ENCODE results near the gene ERGIC3.

The ERGIC3 gene

GRCh38 chr20:35561268-35561667, 19.4 kb downstream of the ERGIC3 start:
- DNase-seq (ENCODE audit: low read depth): no peak

DNA sequence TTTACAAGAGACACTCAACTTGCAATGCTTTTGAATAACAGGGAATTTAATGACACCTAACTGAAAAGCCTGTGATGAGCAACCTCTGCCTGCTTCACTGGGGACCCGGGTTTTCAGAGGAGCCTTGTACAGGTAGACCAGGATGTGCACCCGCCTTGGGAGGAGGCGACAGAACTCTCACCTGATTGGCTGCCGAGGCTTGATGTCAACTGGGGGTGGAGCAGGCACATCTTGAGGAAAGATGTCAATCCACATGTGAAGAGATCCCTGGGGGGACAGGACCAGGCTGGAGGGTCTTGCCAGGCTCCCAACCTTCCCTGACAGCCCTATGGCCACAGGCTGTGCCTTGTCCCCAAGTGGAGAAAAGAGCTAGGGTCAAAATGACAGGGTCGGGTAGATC, 19.8 kb downstream of the ERGIC3 start:
- no peak for DNase-seq (ENCODE audit: low read depth)

GRCh38 chr20:35562541-35563110, 20.7 kb downstream of the ERGIC3 start:
- no peak for DNase-seq (ENCODE audit: low read depth)

DNA sequence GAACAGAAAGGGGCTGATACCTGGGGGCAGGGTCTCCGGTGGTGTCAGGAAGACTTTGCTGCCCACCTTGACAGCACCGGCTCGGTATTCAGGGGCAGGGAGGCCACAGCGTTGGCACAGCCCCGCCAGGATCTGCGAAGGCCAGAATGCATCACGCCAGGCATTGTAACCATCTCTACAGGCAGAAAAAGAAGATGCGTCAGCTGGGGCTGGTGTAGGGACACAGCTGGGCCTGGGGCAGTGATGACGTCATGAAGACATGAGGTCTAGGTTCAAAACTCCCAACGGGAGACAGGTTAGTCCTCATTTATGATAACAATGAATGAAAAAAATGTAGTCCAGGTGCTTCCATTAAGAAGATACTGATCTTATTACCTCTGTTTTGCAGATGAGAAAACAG, 22.0 kb downstream of the ERGIC3 start:
- DNase-seq (ENCODE audit: low read depth): no peak

DNA sequence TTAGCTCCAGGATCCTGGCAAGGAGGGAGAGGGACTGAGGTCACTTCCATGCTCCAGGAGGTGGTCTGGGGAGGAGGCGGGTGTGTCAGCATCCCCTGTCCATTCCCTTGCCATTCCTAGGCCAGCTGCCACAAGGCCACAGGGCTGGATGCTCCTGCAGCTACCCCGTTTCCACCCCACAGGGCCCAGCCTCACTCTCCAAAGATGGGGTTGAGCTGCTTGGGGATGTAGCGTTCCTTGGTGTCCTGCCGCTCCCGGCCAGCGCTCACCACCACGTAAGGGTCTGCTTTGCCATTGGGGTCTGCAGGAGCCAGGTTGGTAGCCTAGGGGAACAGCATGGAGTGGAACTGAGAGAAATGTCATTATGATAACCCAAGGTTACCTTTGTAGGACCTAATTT, 23.0 kb downstream of the ERGIC3 start:
- DNase-seq (ENCODE audit: low read depth): no peak

- DNase-seq (ENCODE audit: low read depth): no peak
Observed at GRCh38 chr20:35568645-35569044, 26.8 kb downstream of the ERGIC3 start.

- no peak for DNase-seq (ENCODE audit: low read depth)
Observed at GRCh38 chr20:35571555-35571954, 29.7 kb downstream of the ERGIC3 start.

DNA sequence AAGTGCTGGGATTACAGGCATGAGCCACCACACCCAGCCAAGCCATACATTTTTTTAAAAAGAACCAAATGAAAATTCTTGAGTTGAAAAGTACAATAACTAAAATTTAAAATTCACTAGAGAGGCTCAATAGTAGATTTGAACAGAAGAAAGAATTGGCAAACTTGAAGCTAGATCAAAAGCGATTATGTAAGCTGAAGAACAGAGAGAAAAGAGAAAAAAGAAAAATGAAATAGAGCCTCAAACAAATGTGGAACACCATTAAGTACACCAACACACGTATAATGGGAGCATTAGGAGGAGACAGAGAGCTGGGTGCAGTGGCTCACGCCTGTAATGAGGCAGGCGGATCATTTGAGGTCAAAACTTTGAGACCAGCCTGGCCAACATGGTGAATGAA, 31.0 kb downstream of the ERGIC3 start:
- no peak for DNase-seq (ENCODE audit: low read depth)

- no peak for DNase-seq (ENCODE audit: low read depth)
Observed at GRCh38 chr20:35575958-35576357, 34.1 kb downstream of the ERGIC3 start.

- DNase-seq (ENCODE audit: low read depth): no peak
Observed at GRCh38 chr20:35576816-35577215, 34.9 kb downstream of the ERGIC3 start.

GRCh38 chr20:35578469-35578868, 36.6 kb downstream of the ERGIC3 start:
- no peak for DNase-seq (ENCODE audit: low read depth)

GRCh38 chr20:35579196-35579595, 37.3 kb downstream of the ERGIC3 start:
- DNase-seq (ENCODE audit: low read depth): no peak

- no peak for DNase-seq (ENCODE audit: low read depth)
Observed at GRCh38 chr20:35582131-35582530, 40.3 kb downstream of the ERGIC3 start.

DNA sequence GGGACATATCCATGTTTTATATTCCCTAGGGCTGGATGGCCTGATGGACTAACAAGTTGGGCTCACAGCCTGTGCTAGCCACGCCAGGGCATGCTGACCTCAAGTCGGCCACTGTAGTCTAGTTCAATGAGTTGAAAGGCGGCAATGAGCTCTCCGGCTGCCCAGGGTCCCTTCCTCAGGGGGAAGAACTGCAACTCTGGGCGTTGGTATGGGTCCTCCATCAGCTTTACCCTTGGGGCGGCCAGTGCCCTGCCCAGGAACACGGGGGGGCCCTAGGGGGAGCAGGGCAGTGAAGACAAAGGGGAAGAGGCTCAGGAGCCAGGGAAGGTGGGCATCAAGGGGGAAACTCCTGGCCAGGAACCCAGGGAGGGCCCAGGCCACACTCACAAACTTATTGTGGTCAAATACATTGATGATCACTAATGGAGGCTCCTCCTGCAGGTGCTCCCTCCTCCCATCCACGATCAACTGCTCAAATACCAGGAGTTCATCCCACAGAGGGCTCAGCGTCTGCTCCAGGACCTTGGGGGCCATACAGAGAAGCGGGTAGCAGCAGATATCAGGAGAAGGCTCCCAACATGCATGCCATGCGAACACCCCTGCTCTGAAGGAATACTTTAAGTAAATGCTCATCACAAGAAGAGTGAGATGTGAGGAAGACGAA, 41.0 kb downstream of the ERGIC3 start:
- DNase-seq (ENCODE audit: low read depth): no peak

GRCh38 chr20:35583636-35584560, 42.0 kb downstream of the ERGIC3 start:
- no peak for DNase-seq (ENCODE audit: low read depth)

DNA sequence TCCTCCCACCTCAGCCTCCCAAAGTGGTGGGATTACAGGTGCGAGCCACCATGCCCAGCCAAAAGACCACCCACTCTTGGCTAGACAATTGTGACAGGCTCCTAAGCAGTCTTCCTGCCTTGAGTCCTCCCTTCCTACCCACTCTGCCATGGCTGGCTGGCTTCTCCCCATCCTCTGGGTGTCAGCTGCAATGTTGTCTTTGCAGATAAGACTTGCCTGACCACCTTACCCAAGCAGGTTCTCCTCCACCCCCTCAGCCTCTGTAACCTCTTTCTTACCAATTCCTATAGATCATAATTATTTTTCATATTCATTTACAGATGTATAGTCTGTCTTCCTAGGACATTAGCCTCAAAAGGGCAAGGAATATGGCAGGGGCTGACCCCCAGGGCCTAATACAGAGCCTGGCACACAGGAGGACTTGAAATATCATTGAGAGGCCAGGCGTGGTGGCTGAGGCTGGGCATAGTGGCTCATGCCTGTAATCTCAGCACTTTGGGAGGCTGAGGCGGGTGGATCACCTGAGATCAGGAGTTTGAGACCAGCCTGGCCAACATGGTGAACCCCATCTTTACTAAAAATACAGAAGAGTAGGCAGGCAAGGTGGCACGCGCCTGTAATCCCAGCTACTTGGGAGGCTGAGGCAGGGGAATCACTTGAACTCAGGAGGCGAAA, 45.0 kb downstream of the ERGIC3 start:
- DNase-seq (ENCODE audit: low read depth): no peak

GRCh38 chr20:35587436-35587835, 45.6 kb downstream of the ERGIC3 start:
- no peak for DNase-seq (ENCODE audit: low read depth)

- DNase-seq (ENCODE audit: low read depth): no peak
Observed at GRCh38 chr20:35588397-35588796, 46.5 kb downstream of the ERGIC3 start.

GRCh38 chr20:35592339-35592974, 50.6 kb downstream of the ERGIC3 start:
- DNase-seq (ENCODE audit: low read depth): no peak

DNA sequence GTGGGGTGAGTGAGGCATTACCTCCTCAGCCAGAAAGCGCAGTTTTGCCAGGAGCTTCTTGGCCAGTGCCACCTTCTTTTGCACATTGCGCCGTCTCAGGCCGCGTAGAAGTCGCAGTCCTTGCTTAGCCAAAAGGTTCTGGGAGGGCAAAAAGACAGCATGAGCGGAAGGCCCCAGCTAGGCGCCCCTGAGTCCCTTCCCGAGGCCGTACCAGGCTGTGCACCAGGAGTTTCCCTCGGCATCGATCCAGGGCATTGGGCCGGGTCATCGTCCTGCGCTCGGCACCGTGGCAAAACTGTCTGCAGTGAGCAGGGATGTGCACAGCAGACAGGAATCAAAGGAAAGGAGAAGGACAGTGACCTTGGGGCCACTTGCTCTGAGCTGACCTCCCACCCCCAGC, 53.6 kb downstream of the ERGIC3 start:
- no peak for DNase-seq (ENCODE audit: low read depth)

- no peak for DNase-seq (ENCODE audit: low read depth)
Observed at GRCh38 chr20:35595901-35596300, 54.0 kb downstream of the ERGIC3 start.

DNA sequence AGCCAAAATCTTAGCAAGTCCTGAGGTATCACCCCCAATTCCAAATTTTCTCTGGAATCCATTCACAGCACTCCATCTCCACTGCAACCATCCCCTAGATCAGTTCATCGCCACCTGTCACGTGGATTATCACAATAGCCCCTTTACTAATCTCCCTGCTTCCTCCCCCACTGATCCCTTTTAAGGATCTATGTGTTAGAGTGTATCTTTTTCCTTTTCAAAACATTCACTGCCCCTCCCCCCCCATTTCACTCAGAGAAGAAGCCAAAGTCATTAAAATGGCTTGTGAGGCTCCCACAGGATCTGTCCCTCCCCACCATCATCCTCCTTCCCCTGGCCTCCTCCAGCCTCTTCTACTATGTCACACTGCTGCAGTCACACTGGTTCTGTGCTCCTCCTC, 55.3 kb downstream of the ERGIC3 start:
- DNase-seq (ENCODE audit: low read depth): no peak
